Fibroblast of lung (primary cell): ENCODE results near the gene INMT. TPM values are rescaled to one million over a fixed set of nuclear protein-coding genes. Genes with fewer than 3 reads are reported as not detected.

Source experiments
- DNase-seq, 2 donors: peaks; one replicate each; pipeline versions ENCODE4 v3.0.0 to v3.0.0-alpha.2; 2010; ENCODE audit warnings: low read depth in 2 of 2
- H2AFZ ChIP-seq: 2 replicates; pipeline ENCODE4 v1.5.1; 2012; ENCODE audit warnings: low read length, control low read depth, inconsistent platforms
- H3K27ac ChIP-seq: 2 replicates; pipeline ENCODE4 v1.5.1; 2011; ENCODE audit warnings: low read length, control low read depth; ENCODE audit not compliant: insufficient read depth
- H3K27me3 ChIP-seq: 2 replicates; pipeline ENCODE4 v1.5.1; 2011; ENCODE audit warnings: mild to moderate bottlenecking, low read length; ENCODE audit not compliant: control insufficient read depth, insufficient read depth
- H3K36me3 ChIP-seq: 2 replicates; pipeline ENCODE4 v1.5.1; 2011; ENCODE audit warnings: low read length; ENCODE audit not compliant: control insufficient read depth, insufficient read depth
- H3K4me1 ChIP-seq: 2 replicates; pipeline ENCODE4 v1.5.1; 2011; ENCODE audit warnings: low read length; ENCODE audit not compliant: control insufficient read depth, insufficient read depth; ENCODE audit errors: extremely low read depth
- H3K4me2 ChIP-seq: 2 replicates; pipeline ENCODE4 v1.5.1; 2011; ENCODE audit warnings: low read length, control low read depth; ENCODE audit not compliant: insufficient read depth; ENCODE audit errors: extremely low read depth
- H3K4me3 ChIP-seq, 4 experiments: fragments of 200-600 bp in 1 of 4; sonication (generic) in 1 of 4; replicated peaks in 1 of 4; 2 replicates each; pipeline ENCODE4 v1.5.1; 2011 to 2016; ENCODE audit warnings: low read length in 4 of 4, low read depth in 3 of 4, mild to moderate bottlenecking in 3 of 4, control low read depth in 2 of 4, inconsistent platforms in 1 of 4, mixed read lengths in 1 of 4; ENCODE audit not compliant: insufficient read depth in 1 of 4; ENCODE audit errors: control extremely low read depth in 1 of 4
- H3K79me2 ChIP-seq: 2 replicates; pipeline ENCODE4 v1.5.1; 2012; ENCODE audit warnings: mild to moderate bottlenecking, low read length, inconsistent platforms; ENCODE audit not compliant: control insufficient read depth, insufficient read depth
- H3K9ac ChIP-seq: 2 replicates; pipeline ENCODE4 v1.5.1; 2011; ENCODE audit warnings: mild to moderate bottlenecking, low read length, control low read depth; ENCODE audit not compliant: insufficient read depth
- H3K9me3 ChIP-seq: 2 replicates; pipeline ENCODE4 v1.5.1; 2012; ENCODE audit warnings: low read depth, low read length; ENCODE audit not compliant: control insufficient read depth, insufficient read depth
- H4K20me1 ChIP-seq: 2 replicates; pipeline ENCODE4 v1.5.1; 2011; ENCODE audit warnings: low read length; ENCODE audit not compliant: control insufficient read depth, insufficient read depth; ENCODE audit errors: extremely low read depth
- CTCF ChIP-seq, 2 donors: IDR thresholded peaks in 1 of 2; conservative IDR thresholded peaks in 1 of 2; 1 replicate in 1 of 2; 2 replicates in 1 of 2; pipeline ENCODE4 v1.5.1; 2011 to 2012; ENCODE audit warnings: low read length in 2 of 2, control low read depth in 1 of 2, inconsistent platforms in 1 of 2, low read depth in 1 of 2, mild to moderate bottlenecking in 1 of 2
- EZH2 ChIP-seq: IDR thresholded peaks from 2 replicates; pipeline ENCODE4 v1.5.1; 2012; ENCODE audit warnings: low read length, control low read depth, mild to moderate bottlenecking; ENCODE audit errors: missing control alignments
- polyA plus RNA-seq, 2 donors: library from polyadenylated mRNA; depleted of rRNA in 1 of 2; stranded (reverse) in 1 of 2; unstranded in 1 of 2; fragments of >200 nt; gene quantifications; 2 replicates each; pipeline ENCODE4 v1.2.1, GENCODE V29; 2011 to 2012; ENCODE audit warnings: missing spikeins in 1 of 2
- total RNA-seq: library from RNA; depleted of rRNA; stranded (reverse); fragments of >200 nt; gene quantifications from 2 replicates; pipeline ENCODE4 v1.2.1, GENCODE V29; 2014

The INMT gene
- total and polyA plus RNA-seq, 2 donors (not counting 1 experiment from before 2014, with no cell fraction given) = 75.8 to 237 TPM

- no peak overlapping the region for H3K4me2 ChIP-seq
- no peaks in the 10 kb centered on the region for H3K36me3 ChIP-seq
- H3K27ac ChIP-seq = no peak overlapping the region
- peaks cover 6% of the 10 kb centered on the region for H3K27me3 ChIP-seq
- no peaks in the 10 kb centered on the region for H3K79me2 ChIP-seq
- H3K9ac ChIP-seq = no peak overlapping the region
- no peaks in the 10 kb centered on the region for H3K4me1 ChIP-seq
- H4K20me1 ChIP-seq = no peaks in the 10 kb centered on the region
- H2AFZ ChIP-seq = no peak overlapping the region
- TF ChIP-seq CTCF (conservative IDR thresholded peaks at IDR 0.05 in 1 of 2, IDR thresholded peaks at IDR 0.05 in 1 of 2; ENCODE audit: low read depth in 1 of 2, low read length in 2 of 2) (no peak), EZH2 (no peak)
- no peak overlapping the region for H3K4me3 ChIP-seq
- DNase-seq = no peak
- no peaks in the 10 kb centered on the region for H3K9me3 ChIP-seq
Measured at GRCh38 chr7:30723776-30724175, 28.2 kb upstream of the INMT start.

GRCh38 chr7:30726296-30727006 is 25.5 kb upstream of the INMT start:
- H2AFZ ChIP-seq = no peak overlapping the region

More at GRCh38 chr7:30726296-30727006, 25.5 kb upstream of the INMT start:
- Histone ChIP-seq H3K9ac (no peak overlapping the region), H4K20me1 (no peaks in the 10 kb centered on the region), H3K36me3 (no peaks in the 10 kb centered on the region), H3K4me3 (no peak overlapping the region), H3K79me2 (no peaks in the 10 kb centered on the region), H3K27ac (no peak overlapping the region), H3K9me3 (no peaks in the 10 kb centered on the region), H3K4me1 (no peaks in the 10 kb centered on the region), H3K4me2 (no peak overlapping the region), H3K27me3 (peaks cover 16% of the 10 kb centered on the region)
- TF ChIP-seq CTCF (conservative IDR thresholded peaks at IDR 0.05 in 1 of 2, IDR thresholded peaks at IDR 0.05 in 1 of 2; ENCODE audit: low read depth in 1 of 2, low read length in 2 of 2) = no peak
- TF ChIP-seq EZH2 = no peak
- no peak for DNase-seq
